ENCODE results near the gene MPZL3.
"Not testable (repeated sequence)": the region's sequence is repeated elsewhere in the genome, so short reads cannot be mapped to it uniquely, and the experiment has no call there.

Gene MPZL3

GRCh38 chr11:118212781-118213191 is 39.4 kb downstream of the MPZL3 start:
- DNase-seq (ENCODE audit: low spot score), result no peak

GRCh38 chr11:118212131-118212725 is 39.9 kb downstream of the MPZL3 start:
- no peak for DNase-seq (ENCODE audit: low spot score)

DNA sequence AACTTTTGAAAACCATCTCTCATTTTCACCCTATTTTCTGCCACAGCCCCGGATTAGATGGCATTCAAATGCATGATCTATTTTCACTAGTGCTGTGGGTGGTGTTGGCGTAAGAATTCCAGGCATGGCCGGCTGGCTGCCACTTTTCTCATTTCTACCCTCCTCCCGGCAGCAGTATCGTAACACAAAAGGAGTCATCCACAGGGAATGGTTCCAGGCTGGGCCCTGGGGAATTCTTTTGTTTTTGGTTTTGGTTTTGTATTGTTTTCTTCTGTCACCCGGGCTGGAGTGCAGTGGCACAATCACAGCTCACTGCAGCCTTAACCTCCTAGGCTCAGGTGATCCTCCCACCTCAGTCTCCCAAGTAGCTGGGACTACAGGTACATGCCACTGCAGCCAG is 41.2 kb downstream of the MPZL3 start:
- DNase-seq (ENCODE audit: low spot score), result no peak

DNA sequence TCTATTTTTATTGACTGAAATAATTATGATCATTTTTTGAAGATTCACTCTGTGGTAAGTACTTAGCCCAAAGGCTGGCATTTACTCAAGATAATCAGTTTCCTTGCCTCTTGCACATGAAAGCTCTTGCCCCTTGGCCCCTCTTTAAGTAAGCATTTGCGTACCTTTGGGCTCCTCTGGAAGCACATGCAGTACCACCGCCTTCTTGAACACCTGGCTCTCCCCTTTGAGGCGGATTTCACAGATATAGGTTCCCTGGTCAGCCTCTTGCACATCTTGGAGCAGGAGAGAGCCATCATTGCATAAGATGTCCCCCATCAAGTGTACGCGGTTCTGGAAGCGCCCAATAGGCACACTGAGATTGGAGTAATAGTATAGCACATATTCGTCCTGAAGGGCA is 41.8 kb downstream of the MPZL3 start:
- DNase-seq (ENCODE audit: low spot score), result no peak

- DNase-seq (ENCODE audit: low spot score), result no peak
Observed at GRCh38 chr11:118209033-118209432, 43.1 kb downstream of the MPZL3 start.

- DNase-seq (ENCODE audit: low spot score), result no peak
Observed at GRCh38 chr11:118207079-118207478, 45.1 kb downstream of the MPZL3 start.

GRCh38 chr11:118206391-118207031 is 45.7 kb downstream of the MPZL3 start:
- DNase-seq (ENCODE audit: low spot score), result peak; percentile 72

DNA sequence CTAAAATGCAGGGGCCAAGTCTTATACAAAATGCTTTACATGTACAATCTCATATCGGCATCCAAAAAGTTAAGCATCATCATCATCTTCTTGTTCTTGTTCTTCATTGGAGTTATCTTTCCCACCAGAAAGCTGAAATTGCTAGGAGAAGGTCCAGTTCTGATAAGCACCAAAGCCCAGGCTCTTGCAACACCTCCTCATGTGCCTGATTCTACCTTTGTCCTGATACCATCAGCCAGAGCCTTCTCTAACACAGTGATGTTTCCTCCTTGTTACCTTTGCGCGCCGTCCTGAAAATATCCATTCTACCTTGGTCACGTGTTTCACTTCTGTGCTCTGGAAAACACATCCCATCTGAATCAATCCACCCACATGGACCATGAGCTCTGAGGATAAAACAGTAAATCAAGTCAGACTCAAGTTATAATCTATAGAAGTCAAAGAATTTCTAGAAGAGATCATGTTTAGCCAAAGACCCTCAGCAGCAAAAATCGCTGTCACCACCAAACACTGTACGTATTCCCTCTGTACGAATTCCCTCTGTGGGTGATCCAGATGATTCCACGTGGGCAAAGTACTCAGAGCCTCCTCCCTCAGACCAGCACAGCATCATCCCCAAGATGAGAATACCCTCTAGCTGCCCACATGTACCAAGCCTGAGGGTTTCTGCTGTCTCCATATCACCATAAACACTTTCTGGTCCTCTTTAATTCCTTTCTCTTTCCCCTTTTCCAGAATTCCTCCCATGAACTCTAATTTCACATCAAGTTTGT is 46.4 kb downstream of the MPZL3 start:
- no peak for DNase-seq (ENCODE audit: low spot score)

- no peak for DNase-seq (ENCODE audit: low spot score)
Observed at GRCh38 chr11:118202599-118203422, 49.4 kb downstream of the MPZL3 start.

- no peak for DNase-seq (ENCODE audit: low spot score)
Observed at GRCh38 chr11:118201966-118202365, 50.2 kb downstream of the MPZL3 start.

- DNase-seq (ENCODE audit: low spot score), result no peak
Observed at GRCh38 chr11:118200901-118201680, 51.1 kb downstream of the MPZL3 start.

DNA sequence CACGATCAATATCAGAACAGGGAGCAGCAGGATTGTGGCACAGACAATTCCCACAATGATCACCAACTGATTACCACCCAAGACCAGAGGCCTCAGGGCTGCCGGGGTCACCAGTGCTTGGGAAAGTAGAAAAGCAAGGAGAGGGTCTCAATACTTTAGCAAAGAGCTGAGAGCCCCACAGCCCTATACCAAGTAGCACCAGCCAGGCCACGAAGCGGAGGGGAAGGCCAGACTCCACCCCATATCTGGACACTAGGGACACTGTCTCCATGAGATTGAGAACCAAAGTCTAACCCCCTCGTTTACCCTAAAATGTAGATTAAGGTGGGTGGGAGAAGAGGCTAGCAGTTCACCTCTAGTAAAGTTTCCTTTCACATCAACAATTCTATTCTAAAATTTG is 51.7 kb downstream of the MPZL3 start:
- no peak for DNase-seq (ENCODE audit: low spot score)

DNA sequence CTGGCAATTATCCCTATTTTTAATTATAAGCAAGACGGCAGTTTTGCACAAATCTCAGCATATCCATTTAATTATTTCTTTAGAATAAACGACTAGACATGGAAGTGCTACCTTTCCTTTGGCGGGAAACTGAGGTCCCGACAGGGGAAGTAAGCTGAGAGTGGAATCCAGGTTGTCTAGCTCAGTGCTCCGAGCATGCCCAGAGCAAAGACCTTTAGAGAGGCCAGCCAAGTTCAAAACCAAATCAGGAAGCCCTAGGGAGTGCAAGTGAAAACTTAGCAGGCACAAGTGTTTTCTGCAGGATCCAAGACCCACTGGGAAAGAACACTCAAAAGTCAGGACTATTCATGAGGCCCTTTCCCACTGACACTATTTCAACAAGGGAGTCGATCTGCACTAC is 53.0 kb downstream of the MPZL3 start:
- DNase-seq (ENCODE audit: low spot score), result no peak

DNA sequence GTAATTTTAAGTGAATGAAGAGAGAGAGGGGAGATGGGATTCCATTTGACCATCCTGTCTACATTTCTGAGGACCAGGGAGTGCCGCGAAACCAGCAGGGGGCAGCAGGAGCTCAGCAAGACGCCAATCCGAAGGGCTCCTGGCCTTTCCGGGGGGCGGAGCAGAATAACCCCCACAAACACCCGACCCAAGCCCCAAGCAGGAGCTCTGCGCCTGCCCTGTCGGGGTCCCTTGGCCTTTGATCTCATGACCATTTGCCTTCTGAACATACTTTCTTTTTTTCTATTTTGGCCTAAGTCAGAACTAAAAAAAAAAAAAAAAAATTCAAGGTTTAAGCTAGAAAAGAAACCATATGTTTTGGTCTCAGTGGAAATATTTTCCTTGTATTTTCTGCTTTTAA is 53.8 kb downstream of the MPZL3 start:
- DNase-seq (ENCODE audit: low spot score), result peak; percentile 59

- DNase-seq (ENCODE audit: low spot score), result peak; percentile 85
Observed at GRCh38 chr11:118194835-118195627, 57.1 kb downstream of the MPZL3 start.

- no peak for DNase-seq (ENCODE audit: low spot score)
Observed at GRCh38 chr11:118193910-118194566, 58.1 kb downstream of the MPZL3 start.

- DNase-seq (ENCODE audit: low spot score), result not testable (repeated sequence)
Observed at GRCh38 chr11:118192817-118193216, 59.3 kb downstream of the MPZL3 start.

DNA sequence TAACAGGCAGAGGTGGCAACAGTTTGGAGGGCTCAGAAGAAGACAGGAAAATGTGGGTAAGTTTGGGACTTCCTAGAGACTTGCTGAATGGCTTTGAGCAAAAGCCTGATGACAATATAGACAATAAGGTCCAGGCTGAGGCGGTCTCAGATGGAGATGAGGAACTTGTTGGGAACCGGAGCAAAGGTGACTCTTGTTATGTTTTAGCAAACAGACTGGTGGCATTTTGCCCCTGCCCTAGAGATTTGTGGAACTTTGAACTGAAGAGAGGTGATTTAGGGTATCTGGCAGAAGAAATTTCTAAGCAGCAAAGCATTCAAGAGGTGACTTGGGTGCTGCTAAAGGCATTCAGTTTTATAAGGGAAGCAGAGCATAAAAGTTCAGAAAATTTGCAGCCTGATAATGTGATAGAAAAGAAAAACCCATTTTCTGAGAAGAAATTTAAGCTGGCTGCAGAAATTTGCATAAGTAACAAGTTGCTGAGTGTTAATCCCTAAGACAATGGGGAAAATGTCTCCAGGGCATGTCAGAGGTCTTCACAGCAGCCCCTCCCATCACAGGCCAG is 61.1 kb downstream of the MPZL3 start:
- not testable (repeated sequence) for DNase-seq (ENCODE audit: low spot score)

- DNase-seq (ENCODE audit: low spot score), result no peak
Observed at GRCh38 chr11:118186346-118187107, 65.6 kb downstream of the MPZL3 start.

Data from COLO829 (cell line).